HCT116 (cell line): ENCODE data around the gene GRIA2. TPM values are rescaled to one million over a fixed set of nuclear protein-coding genes. Genes with fewer than 3 reads are reported as not detected.
"Not testable (repeated sequence)": the region's sequence is repeated elsewhere in the genome, so short reads cannot be mapped to it uniquely, and the experiment has no call there.

Experiments used
- ATAC-seq: fragments of 200-7000 bp; cut with Tn5 transposase; 2 replicates; pipeline ENCODE4 v1.9.1; 2020; ENCODE audit warnings: mild to moderate bottlenecking, moderate library complexity
- BruUV-seq: library from RNA; stranded (reverse); fragments of 400-500 nt; replicated peaks from 2 replicates; lab custom pipeline; 2021; lab: Mats Ljungman, UMichigan
- CTCF ChIA-PET: fragments of 300-600 bp; sonication (Branson Sonifier 250); formaldehyde crosslinking; loops from one replicate; lab custom pipeline; 2021; ENCODE audit warnings: antibody characterized with exemption; lab: Charles Lee
- POLR2A ChIA-PET: fragments of 300-600, 350-600 bp; sonication (Branson Sonifier 250); formaldehyde crosslinking; loops from one replicate; lab custom pipeline; 2021; ENCODE audit warnings: antibody characterized with exemption; lab: Charles Lee
- RAD21 ChIA-PET, 2 experiments: fragments of 300-600 bp; sonication (Branson Sonifier 250); formaldehyde crosslinking; loops; one replicate each; lab custom pipeline; 2023; ENCODE audit warnings: low total read pairs in 2 of 2; ENCODE audit not compliant: uncharacterized antibody in 2 of 2, unreplicated experiment in 2 of 2, low non-redundant PET in 1 of 2; lab: Charles Lee
- DNase-seq: peaks from one replicate; pipeline ENCODE4 v3.0.0-alpha.2; 2010; ENCODE audit warnings: low read depth, low spot score
- H2AFZ ChIP-seq: fragments of 200-600 bp; shearing (Covaris generic), sonication (generic); 2 replicates; pipeline ENCODE4 v1.6.1; 2017; ENCODE audit warnings: low read depth, mixed run types, mixed read lengths, antibody characterized with exemption, low read length; ENCODE audit not compliant: poor library complexity, severe bottlenecking
- H3K27ac ChIP-seq: 2 replicates; pipeline ENCODE4 v1.5.1; 2012; ENCODE audit warnings: low read depth, low read length
- H3K27me3 ChIP-seq: fragments of 200-600 bp; sonication (generic); 2 replicates; pipeline ENCODE4 v1.6.1; 2016; ENCODE audit warnings: mixed run types, low read length, mixed read lengths; ENCODE audit not compliant: insufficient read depth
- H3K36me3 ChIP-seq, 2 experiments: fragments of 200-500 bp in 1 of 2; fragments of 200-600 bp in 1 of 2; sonication (Bioruptor generic) in 1 of 2; sonication (generic) in 1 of 2; 2 replicates each; pipeline versions ENCODE4 v1.5.1 to v1.6.1; 2014 to 2016; ENCODE audit warnings: low read length in 2 of 2, inconsistent platforms in 1 of 2, mixed read lengths in 1 of 2, mixed run types in 1 of 2; ENCODE audit not compliant: insufficient read depth in 2 of 2, control insufficient read depth in 1 of 2
- H3K4me1 ChIP-seq, 2 experiments: fragments of 200-600 bp in 1 of 2; sonication (generic) in 1 of 2; 2 replicates each; pipeline versions ENCODE4 v1.5.1 to v1.6.1; 2012 to 2017; ENCODE audit warnings: low read length in 2 of 2, inconsistent platforms in 1 of 2, mild to moderate bottlenecking in 1 of 2, mixed read lengths in 1 of 2, mixed run types in 1 of 2, moderate library complexity in 1 of 2; ENCODE audit not compliant: insufficient read depth in 2 of 2, control insufficient read depth in 1 of 2
- H3K4me2 ChIP-seq: fragments of 200-600 bp; sonication (generic); 2 replicates; pipeline ENCODE4 v1.6.1; 2017; ENCODE audit warnings: mixed run types, low read length, mixed read lengths
- H3K4me3 ChIP-seq, 2 experiments: fragments of 200-600 bp in 1 of 2; sonication (generic) in 1 of 2; replicated peaks in 1 of 2; 2 replicates each; pipeline ENCODE4 v1.5.1; 2011 to 2016; ENCODE audit warnings: low read length in 2 of 2, control low read depth in 1 of 2, low read depth in 1 of 2, mild to moderate bottlenecking in 1 of 2, mixed read lengths in 1 of 2, mixed run types in 1 of 2
- H3K79me2 ChIP-seq: fragments of 200-600 bp; sonication (generic); 2 replicates; pipeline ENCODE4 v1.6.1; 2017; ENCODE audit warnings: mild to moderate bottlenecking, mixed run types, low read length, moderate library complexity, mixed read lengths; ENCODE audit not compliant: insufficient read depth
- H3K9ac ChIP-seq: fragments of 200-600 bp; sonication (generic); 2 replicates; pipeline ENCODE4 v1.6.1; 2016; ENCODE audit warnings: low read length, mixed read lengths
- H3K9me2 ChIP-seq: fragments of 200-600 bp; sonication (generic), shearing (Covaris generic); 2 replicates; pipeline ENCODE4 v1.6.1; 2017; ENCODE audit warnings: mixed run types, mild to moderate bottlenecking, moderate library complexity; ENCODE audit not compliant: insufficient read depth
- H3K9me3 ChIP-seq, 2 experiments: fragments of 200-500 bp in 1 of 2; fragments of 200-600 bp in 1 of 2; sonication (Bioruptor generic) in 1 of 2; sonication (generic) in 1 of 2; 2 replicates each; pipeline ENCODE4 v1.6.1; 2014 to 2017; ENCODE audit warnings: low read length in 2 of 2, mixed read lengths in 2 of 2, inconsistent platforms in 1 of 2, low read depth in 1 of 2, mild to moderate bottlenecking in 1 of 2, mixed run types in 1 of 2, moderate library complexity in 1 of 2; ENCODE audit not compliant: control insufficient read depth in 1 of 2, insufficient read depth in 1 of 2
- H4K20me1 ChIP-seq: fragments of 200-600 bp; sonication (generic), shearing (Covaris generic); 2 replicates; pipeline ENCODE4 v1.6.1; 2017; ENCODE audit warnings: mixed run types, mild to moderate bottlenecking, moderate library complexity; ENCODE audit not compliant: insufficient read depth
- CBX3 ChIP-seq: IDR thresholded peaks from 2 replicates; pipeline ENCODE4 v1.6.1; 2012; ENCODE audit warnings: low read depth
- CEBPB ChIP-seq: IDR thresholded peaks from 2 replicates; pipeline ENCODE4 v1.6.1; 2012; ENCODE audit warnings: low read depth
- EGR1 ChIP-seq: IDR thresholded peaks from 2 replicates; pipeline ENCODE4 v1.6.1; 2012; ENCODE audit warnings: low read depth
- EZH2phosphoT487 ChIP-seq: fragments of 200-600 bp; IDR thresholded peaks from 2 replicates; pipeline ENCODE4 v1.6.1; 2018; ENCODE audit warnings: antibody characterized with exemption, borderline replicate concordance
- POLR2A ChIP-seq: IDR thresholded peaks from 2 replicates; pipeline ENCODE4 v1.7.0; 2011; ENCODE audit warnings: borderline replicate concordance; ENCODE audit not compliant: insufficient read depth, insufficient read length; ENCODE audit errors: extremely low read depth
- ZBTB33 ChIP-seq: IDR thresholded peaks from 2 replicates; pipeline ENCODE4 v1.6.1; 2011; ENCODE audit warnings: mild to moderate bottlenecking, low read length, moderate library complexity; ENCODE audit not compliant: insufficient replicate concordance; ENCODE audit errors: extremely low read depth
- intact Hi-C: fragments of 100-400 bp; cut with micrococcal nuclease; formaldehyde crosslinking; loops from 2 replicates; pipeline ENCODE4 v1.10.0; 2022
- total RNA-seq: library from RNA; stranded (reverse); gene quantifications from one replicate; pipeline ENCODE4 v1.2.1, GENCODE V29; 2021; ENCODE audit not compliant: unreplicated experiment

Gene GRIA2
- total RNA-seq, 1 experiment from 2014 or later = not detected

DNA sequence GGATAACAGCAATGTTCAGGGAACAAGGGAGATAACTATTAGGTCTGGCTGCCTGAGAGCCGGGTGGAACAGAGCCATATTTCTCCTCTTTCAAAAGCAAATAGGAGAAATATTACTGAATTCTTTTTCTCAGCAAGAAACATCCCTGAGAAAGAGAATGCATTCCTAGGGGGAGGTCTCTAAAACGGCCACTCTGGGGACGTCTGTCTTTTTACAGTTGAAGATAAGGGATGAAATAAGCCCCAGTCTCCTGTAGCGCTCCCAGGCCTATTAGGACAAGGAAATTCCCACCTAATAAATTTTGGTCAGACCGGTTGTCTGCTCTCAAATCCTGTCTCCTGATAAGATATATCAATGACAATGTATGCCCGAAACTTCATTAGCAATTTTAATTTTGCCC is 37.6 kb downstream of the GRIA2 start:
- H3K27ac ChIP-seq, RAD21 ChIA-PET, POLR2A ChIA-PET: not testable (repeated sequence)

GRCh38 chr4:157265281-157265680 is 44.8 kb downstream of the GRIA2 start:
- ATAC-seq (peak; percentile 50; the same call in 1 of the 2 replicates), DNase-seq (peak; percentile 16)
- peak overlapping the region; percentile 31 for H2AFZ ChIP-seq
- H3K4me1 ChIP-seq = peaks cover 0 to 8% of the 10 kb centered on the region in 2 experiments; a peak in 1 of 4 replicates
- H4K20me1 ChIP-seq = no peaks in the 10 kb centered on the region
- intact Hi-C loops = no loop called here
- no peaks in the 10 kb centered on the region for H3K9me2 ChIP-seq
- no peaks in the 10 kb centered on the region for H3K36me3 ChIP-seq
- CTCF ChIA-PET = no interaction called here
- H3K9me3 ChIP-seq = no peaks in the 10 kb centered on the region
- H3K9ac ChIP-seq = no peak overlapping the region
- TF ChIP-seq CEBPB (no peak), EGR1 (no peak), POLR2A (no peak), ZBTB33 (no peak), EZH2phosphoT487 (no peak)
- no TSS peak for BruUV-seq
- H3K4me3 ChIP-seq = no peak overlapping the region
- POLR2A ChIA-PET = no interaction called here
- no peaks in the 10 kb centered on the region for H3K27me3 ChIP-seq
- H3K4me2 ChIP-seq = peak overlapping the region; percentile 26; the same call in 1 of the 2 replicates
- H3K27ac ChIP-seq = no peak overlapping the region
- no peaks in the 10 kb centered on the region for H3K79me2 ChIP-seq
- RAD21 ChIA-PET = no interaction called here

More for the DNA sequence above, 37.6 kb downstream of the GRIA2 start:
- BruUV-seq, H3K79me2 ChIP-seq, H3K4me1 ChIP-seq, intact Hi-C loops, H3K9ac ChIP-seq, H3K4me3 ChIP-seq, H3K9me2 ChIP-seq, H3K4me2 ChIP-seq, ATAC-seq, H3K27me3 ChIP-seq, DNase-seq, H3K9me3 ChIP-seq, CTCF ChIA-PET, H3K36me3 ChIP-seq, H2AFZ ChIP-seq, H4K20me1 ChIP-seq: not testable (repeated sequence)
- TF ChIP-seq CBX3 = 0 out of 2 replicates have a peak, but pooled peaks have one; percentile 26
